ENCODE results near the gene GSG1.
A peak's percentile ranks its signal among the peaks of the same experiment; 100 is the strongest.
"Not testable (repeated sequence)": the region's sequence is repeated elsewhere in the genome, so short reads cannot be mapped to it uniquely, and the experiment has no call there.

Gene GSG1

DNA sequence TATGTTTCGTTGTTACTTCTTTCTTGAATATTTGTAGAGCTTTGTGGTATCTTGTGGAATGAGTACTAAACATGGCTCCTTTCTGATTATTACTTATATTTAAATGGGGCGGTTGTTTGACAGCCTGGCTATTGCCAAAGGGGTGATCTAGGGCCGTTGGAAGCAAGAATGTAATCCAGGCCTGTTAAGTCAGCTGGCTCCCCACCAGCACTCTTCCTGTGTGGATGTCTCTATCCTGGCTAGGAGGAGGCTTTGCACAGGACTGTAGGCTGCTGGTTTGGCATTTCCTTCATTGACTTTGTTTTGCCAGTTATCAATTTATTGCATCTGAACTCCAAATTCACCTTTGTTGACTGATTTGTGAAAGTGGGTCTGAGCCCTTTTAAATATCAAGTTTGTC, 53.7 kb downstream of the GSG1 start:
- no peak for DNase-seq

DNA sequence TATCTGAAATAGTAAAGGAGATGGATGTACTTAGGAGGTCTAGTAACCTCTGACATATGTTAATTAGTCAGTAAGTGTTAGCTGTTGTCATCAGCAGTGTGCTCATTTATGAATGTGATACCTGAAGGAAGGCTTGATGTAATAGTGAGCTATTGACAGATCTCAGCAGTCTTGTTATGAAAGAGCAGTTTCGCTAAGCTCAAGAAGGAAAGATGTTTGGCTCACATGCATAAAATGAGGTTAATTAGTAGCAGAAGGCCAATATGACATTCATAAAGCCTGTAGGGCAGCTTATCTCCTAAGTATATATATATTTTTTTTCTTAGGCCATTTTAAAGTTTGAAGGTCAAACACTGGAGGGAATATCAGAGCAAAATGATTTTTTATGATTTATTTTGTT, 56.5 kb downstream of the GSG1 start:
- DNase-seq: no peak

DNA sequence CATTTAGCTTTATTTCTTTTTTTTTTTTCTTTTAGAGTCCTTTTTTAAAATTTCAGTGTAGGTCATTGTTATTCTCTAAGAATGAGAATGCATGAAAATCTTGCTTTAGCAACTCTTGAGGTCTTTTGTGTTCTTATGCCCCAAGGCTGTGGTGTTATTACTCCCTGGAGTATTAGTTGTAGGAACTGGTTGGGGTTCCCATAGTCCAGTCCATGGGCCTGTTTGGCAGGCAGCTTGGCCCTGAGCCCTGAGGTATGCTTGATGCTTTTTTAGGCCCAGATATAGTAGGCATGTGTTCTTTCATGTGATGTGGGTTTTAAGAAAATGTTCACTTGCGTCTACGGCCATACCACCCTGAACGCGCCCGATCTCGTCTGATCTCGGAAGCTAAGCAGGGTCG, 57.7 kb downstream of the GSG1 start:
- DNase-seq: no peak

DNA sequence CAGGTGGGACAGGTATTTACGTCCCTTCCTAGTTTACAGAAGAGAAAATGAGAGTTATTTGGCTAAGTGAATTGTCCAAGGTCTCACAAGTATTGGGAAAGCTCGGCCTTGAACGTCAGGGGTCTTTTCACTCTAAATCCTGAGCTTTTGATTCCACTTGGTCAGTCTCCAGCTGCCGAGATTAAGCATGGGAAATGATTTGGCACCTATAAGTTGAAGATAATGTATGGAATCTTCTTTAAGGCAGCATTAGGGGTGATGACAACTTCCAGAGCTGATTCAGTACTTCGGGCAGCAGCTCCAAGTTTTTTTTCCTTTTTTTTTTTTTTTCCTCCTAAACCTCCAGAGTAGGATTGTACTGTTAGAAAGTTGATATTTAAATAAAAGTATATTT, 58.6 kb downstream of the GSG1 start:
- no peak for DNase-seq

DNA sequence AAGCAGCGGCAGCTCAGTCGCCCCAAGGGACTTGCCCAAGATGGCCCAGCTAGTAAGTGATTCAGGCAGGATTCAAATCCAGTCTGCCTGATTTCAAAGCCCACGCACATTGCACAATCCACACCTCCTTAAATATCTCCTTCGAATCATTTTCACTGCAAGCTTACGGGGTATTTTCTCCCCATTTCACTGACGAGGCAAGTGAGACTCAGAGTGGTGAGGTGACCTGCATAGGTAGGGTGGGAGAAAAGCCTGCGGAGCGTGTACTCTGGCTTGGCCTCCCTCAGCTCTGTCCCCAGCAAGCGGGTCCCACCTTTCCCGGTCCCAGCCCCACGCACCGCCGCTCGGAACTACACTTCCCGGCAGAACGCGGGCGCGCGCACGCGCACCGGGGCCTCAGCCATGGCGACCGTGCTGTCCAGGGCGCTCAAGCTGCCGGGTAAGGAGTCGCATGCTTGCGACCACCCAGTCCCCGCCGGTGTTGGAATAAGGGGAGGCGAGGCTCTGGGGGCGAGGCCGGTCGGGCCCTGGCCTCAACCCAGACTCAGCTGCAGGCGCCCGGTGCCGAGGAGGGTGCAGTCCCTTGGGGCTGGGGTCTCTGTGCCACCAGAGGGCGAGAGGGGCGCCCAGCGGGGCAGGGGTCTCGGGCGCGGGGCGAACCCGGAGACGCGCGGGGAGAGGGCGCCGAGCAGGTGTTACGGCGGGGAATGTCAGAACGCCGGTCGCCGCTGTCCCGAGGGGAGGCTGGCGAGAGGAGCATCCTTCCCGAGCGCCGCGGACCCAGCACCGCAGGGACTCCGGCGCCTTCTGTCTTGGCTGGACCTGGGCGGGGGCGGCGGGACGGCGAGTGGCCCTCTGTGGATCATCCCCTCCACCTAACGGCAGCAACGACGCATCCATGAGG, 59.2 kb downstream of the GSG1 start, which contains the start of gene FAM234B:
FAM234B (plus strand) TSS at position 380 of the 904 bp plus-strand sequence; CDS start at position 403, 23 bp downstream.
- peak; percentile 23 to 64 for DNase-seq

DNA sequence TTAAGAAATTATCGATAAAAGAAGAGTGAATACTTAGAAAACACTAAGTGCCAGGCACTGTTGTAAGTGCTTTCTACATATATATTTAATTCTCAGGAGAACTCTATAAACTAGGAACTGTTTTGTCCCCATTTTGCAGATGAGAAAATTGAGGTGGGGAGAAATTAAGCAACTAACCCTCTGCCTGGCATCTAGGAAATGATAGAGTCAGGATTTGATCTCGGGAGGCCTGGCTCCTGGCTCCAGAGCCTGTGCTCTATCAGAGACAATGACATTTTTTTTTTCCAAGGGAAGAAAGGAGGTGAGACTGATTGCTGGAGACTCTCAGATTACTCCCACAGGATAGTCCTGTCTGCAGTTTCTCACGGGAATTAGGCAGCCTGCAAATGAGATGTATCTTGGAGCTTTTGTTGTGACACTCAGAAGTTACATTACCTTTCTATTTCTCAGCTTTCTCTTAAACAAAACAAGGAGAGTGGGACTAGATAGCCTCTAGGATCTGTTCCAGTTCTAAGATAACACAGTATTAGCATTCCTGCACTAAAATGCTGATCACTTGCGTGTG, 60.7 kb downstream of the GSG1 start:
- no peak for DNase-seq

DNA sequence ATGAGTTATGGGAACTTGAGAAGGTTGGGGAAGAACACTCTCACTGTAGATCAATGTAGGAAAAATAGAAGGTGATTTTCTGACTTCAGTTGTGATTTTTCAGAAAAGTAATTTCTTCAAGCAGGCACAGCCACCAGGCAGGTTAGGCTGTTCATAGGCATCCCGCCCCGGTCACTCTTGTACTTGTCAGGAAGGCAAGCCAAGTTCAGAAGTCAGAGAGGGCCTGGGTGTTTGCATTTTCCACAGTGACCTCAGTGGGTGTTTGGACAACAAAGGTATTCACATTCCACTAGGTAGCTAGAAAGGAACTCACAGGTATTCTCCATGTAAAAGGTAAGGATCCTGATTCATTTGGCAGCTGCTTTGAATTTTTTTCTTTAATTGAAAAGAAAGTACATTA, 62.2 kb downstream of the GSG1 start:
- no peak for DNase-seq

DNA sequence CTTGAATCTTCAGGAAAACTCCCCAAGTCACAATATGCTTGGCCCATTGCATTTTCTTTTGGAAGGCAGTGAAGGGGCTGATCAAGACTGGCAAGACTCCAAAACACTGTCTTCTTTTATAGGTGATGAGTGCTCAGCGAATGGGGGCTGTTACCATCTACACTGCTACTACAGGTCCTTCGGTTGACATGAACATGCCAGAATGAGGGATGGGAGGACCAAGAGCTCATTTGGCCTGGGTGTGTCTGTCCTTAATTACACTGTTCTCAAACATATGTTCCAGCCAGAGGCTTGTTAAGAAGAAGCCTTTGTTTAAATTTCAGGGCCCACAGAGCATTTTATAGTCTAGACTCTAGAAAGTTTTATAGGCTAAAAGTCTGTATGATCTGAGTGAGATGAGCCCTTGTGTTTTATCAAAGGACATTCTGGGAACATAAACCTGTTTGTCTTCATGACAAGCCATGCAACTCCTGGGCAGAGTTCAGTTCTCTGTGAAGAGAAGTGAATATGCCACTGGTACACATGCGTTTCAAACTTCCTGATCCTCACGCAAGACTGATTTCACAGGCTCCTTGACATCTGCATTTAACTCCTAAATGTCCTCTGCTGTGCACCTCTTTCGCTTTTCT, 64.0 kb downstream of the GSG1 start:
- DNase-seq: no peak

DNA sequence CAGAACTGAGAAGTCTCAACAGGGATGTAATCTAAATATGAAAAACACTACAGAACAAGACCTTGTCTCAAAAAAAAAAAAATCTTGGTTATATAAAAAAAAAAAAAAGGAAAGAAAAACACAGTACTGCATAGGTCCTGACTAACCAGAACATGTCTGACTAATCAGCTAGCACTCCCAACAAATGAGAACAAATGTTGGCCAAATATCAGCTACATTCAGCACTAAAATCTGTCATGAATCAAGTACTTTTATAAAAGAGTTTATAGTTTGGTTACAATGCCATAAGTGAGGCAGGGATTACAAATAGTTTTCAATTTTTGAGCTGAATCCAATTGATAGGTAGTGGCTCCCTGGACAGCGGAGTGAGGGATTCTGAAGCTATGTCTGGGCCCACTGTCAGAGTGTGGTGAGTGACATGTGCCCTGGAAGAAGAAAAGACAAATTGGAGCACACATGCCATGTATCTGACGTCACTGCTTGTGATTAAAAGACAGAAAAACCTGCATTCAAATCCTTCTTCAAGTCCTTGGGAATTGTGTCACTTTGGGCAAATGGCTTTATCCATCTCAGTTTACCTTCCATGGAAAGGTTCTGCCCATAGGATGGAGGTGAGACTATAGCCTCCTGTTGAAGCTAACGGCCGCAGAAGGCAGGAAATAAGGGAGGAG, 64.8 kb downstream of the GSG1 start:
- no peak for DNase-seq

DNA sequence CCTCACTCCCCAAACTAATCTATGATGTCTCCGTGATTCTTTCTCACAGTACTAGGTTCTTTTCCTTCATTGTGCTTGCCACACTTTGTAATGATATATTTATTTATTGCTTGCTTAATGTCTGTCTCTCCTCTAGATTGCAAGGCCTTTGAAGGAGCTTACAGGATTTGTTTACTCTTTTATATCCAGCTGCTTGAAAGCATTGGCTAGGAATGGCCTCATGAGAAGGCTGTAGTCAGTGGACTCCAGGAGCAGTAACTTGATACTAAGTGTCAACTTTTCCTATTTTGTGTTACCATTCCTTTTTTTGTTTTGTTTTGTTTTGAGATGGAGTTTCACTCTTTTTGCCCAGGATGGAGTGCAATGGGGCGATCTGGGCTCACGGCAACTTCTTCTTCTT, 66.6 kb downstream of the GSG1 start:
- DNase-seq: no peak

DNA sequence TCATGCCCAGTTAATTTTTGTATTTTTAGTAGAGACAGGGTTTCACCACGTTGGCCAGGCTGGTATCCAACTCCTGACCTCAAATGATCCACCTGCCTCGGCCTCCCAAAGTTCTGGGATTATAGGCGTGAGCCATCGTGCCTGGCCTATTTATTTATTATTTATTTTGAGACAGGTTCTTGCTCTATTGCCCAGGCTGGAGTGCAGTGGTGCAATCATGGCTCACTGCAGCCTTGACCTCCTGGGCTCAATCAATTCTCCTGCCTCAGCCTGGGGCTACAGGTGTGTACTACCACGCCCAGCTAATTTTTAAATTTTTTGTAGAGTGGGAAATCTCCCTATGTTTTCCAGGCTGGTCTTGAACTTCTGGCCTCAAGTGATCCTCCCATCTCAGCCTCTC, 68.1 kb downstream of the GSG1 start:
- DNase-seq: not testable (repeated sequence)

All from SW 1271 (cell line).